Transverse colon (tissue), 4 donors: Measurements from ENCODE around the gene MAT1A.
"Not testable (repeated sequence)": the region's sequence is repeated elsewhere in the genome, so short reads cannot be mapped to it uniquely, and the experiment has no call there.

Source experiments
- EP300 ChIP-seq: sonication (generic); formaldehyde crosslinking; IDR thresholded peaks from one replicate; pipeline ENCODE4 v1.6.1; 2017; ENCODE audit warnings: antibody characterized with exemption, low read depth
- POLR2A ChIP-seq: fragments of 450-650 bp; IDR thresholded peaks from one replicate; pipeline ENCODE4 v1.6.1; 2016; ENCODE audit warnings: antibody characterized with exemption, mild to moderate bottlenecking, moderate library complexity
- POLR2AphosphoS5 ChIP-seq, 3 donors: sonication (generic); formaldehyde crosslinking; IDR thresholded peaks; one replicate each; pipeline ENCODE4 v1.6.1; 2016; ENCODE audit warnings: antibody characterized with exemption in 3 of 3
- TF ChIP-seq, protein P1 (sequence below), 5 experiments: fragments of 200-600 bp in 3 of 5; fragments of 450-650 bp in 2 of 5; sonication (generic) in 3 of 5; IDR thresholded peaks; 1 replicate in 2 of 5; 2 replicates in 3 of 5; pipeline ENCODE4 v1.5.1; 2016 to 2017; ENCODE audit warnings: antibody characterized with exemption in 5 of 5, inconsistent platforms in 3 of 5, mild to moderate bottlenecking in 2 of 5, moderate library complexity in 1 of 5

DNA sequence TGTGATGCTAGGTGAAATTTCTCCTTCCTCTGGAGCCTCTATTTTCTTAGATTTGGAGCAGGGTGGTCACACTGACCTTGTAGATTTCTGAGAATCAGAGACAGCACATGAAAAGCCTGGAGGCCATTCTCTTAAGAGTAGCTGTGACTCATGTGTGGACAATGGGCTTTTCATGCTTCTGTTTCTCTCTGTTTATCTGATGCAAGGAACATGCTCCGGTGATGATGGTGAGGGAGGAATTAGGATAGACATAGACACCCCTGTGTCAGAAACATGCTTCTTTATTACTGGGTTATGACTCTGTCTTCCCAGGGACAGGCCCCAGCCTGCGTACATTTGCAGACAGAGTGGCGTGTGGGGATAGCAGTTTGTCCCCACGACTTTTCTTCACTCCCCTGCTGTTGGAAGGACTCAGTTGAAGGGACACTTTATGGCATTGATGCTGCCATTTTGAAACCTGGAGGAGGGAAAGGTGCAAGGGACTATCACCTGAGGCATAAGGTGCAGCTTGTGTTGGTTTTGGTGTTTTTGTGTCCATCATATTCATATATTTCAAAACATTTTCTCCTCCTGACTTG lies 37.7 kb downstream of the MAT1A start:
- TF ChIP-seq POLR2A; EP300; POLR2AphosphoS5 (IDR thresholded peaks at IDR 0.05): not testable (repeated sequence)
- TF ChIP-seq, protein P1, sequence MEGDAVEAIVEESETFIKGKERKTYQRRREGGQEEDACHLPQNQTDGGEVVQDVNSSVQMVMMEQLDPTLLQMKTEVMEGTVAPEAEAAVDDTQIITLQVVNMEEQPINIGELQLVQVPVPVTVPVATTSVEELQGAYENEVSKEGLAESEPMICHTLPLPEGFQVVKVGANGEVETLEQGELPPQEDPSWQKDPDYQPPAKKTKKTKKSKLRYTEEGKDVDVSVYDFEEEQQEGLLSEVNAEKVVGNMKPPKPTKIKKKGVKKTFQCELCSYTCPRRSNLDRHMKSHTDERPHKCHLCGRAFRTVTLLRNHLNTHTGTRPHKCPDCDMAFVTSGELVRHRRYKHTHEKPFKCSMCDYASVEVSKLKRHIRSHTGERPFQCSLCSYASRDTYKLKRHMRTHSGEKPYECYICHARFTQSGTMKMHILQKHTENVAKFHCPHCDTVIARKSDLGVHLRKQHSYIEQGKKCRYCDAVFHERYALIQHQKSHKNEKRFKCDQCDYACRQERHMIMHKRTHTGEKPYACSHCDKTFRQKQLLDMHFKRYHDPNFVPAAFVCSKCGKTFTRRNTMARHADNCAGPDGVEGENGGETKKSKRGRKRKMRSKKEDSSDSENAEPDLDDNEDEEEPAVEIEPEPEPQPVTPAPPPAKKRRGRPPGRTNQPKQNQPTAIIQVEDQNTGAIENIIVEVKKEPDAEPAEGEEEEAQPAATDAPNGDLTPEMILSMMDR (IDR thresholded peaks at IDR 0.05): not testable (repeated sequence)
